Measurements from ENCODE around the gene MICALL2.

DNA sequence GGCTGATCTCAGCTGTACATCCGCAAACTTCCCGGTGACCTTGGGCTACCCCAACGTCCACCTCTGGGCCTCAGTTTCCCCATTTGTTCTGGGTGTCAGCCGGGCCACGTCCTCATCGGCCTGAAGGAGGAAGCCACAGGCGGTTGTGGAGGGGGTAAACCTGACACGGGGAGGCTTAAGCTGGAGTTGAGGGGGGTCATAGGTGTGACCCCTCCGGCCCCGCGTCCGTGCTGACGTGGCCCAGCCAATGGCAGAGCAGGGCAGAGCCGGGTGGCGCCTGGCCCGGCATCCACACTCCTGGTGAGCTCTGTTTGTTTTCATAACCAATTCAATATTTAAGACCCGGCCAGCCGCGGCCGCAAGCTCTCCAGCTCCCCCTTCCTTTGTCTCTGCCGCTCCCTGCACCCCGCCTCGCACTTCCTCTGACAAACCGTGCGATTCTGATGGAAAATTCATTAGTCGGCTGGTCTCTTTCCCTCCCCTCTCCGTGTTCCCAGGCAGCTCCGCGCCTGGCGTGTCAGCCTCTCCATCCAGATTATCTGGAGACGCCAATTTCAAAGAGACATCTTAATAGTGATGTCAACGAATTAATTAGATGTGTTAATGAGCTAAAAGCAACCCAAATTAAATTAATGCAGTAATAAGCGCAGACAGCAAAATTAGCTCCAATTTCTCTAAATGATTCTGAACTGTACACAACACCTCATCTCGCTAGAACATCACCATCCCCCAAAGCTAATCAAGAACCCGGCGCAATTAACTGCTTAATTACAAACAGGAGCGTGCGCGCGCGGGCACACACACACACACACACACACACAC is 55.4 kb downstream of the MICALL2 start:
- no peak for TF ChIP-seq POLR2A (IDR thresholded peaks at IDR 0.05)
- no peak for TF ChIP-seq CTCF (IDR thresholded peaks at IDR 0.05)

All from uterus (tissue), 2 donors.